Skeletal muscle satellite cell (primary cell): ENCODE data around the gene STXBP6.

Experiments
- H3K27me3 ChIP-seq: 2 replicates; pipeline ENCODE4 v1.7.0; 2013; ENCODE audit warnings: low read length; ENCODE audit not compliant: control insufficient read depth, insufficient read depth
- H3K36me3 ChIP-seq: 2 replicates; pipeline ENCODE4 v1.7.0; 2013; ENCODE audit warnings: mild to moderate bottlenecking, control low read depth, low read length; ENCODE audit not compliant: insufficient read depth
- H3K4me1 ChIP-seq: 2 replicates; pipeline ENCODE4 v1.7.0; 2013; ENCODE audit warnings: low read length; ENCODE audit not compliant: control insufficient read depth, insufficient read depth
- H3K4me2 ChIP-seq: 2 replicates; pipeline ENCODE4 v1.7.0; 2013; ENCODE audit warnings: mild to moderate bottlenecking, low read length
- H3K4me3 ChIP-seq: 2 replicates; pipeline ENCODE4 v1.7.0; 2013; ENCODE audit warnings: low read length
- H3K9ac ChIP-seq: 2 replicates; pipeline ENCODE4 v1.7.0; 2013; ENCODE audit warnings: mild to moderate bottlenecking, low read depth, low read length, moderate library complexity
- H3K9me3 ChIP-seq: replicated peaks from 2 replicates; pipeline ENCODE4 v1.7.0; 2013; ENCODE audit warnings: mild to moderate bottlenecking, control low read depth, low read length

Gene STXBP6

DNA sequence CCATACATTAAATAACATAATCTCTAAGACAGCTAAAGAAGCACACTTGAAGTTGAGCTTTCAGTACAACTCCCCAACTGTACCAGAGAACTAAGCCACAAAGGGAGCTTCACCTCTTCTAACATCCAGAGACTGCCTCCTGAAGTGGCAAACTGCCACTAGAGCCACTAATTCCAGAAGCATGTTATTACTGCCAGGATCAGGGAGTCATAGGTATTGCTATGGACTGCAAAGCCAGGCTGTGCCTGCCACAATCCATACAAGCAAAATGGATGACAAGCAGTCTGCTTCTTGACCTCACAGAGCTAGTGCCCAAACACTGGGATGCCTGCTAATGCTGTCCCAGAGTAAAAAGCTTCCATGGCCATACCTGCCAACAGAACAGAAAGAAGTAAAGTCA lies 160.1 kb downstream of the STXBP6 start:
- no peak overlapping the region for H3K4me2 ChIP-seq
- H3K4me3 ChIP-seq = no peak overlapping the region
- no peaks in the 10 kb centered on the region for H3K27me3 ChIP-seq
- H3K9ac ChIP-seq = no peak overlapping the region
- no peaks in the 10 kb centered on the region for H3K4me1 ChIP-seq
- no peaks in the 10 kb centered on the region for H3K9me3 ChIP-seq
- no peaks in the 10 kb centered on the region for H3K36me3 ChIP-seq

DNA sequence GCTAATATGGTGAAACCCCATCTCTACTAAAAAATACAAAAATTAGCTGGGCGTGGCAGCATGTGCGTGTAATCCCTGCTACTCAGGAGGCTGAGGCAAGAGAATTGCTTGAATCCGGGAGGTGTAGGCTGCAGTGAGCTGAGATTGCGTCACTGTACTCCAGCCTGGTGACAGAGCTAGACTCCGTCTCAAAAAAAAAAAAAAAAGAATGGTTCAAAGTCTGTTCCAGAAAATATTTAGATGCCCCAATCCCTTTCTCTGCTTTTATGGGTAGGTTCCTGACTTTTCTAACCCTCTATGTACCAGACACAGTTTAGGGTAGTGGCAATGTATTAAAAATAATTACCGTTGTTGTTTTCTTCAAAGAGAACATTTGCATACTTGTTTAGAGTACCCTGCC lies 161.4 kb downstream of the STXBP6 start:
- H3K4me1 ChIP-seq = no peaks in the 10 kb centered on the region
- no peak overlapping the region for H3K9ac ChIP-seq
- no peak overlapping the region for H3K4me2 ChIP-seq
- H3K9me3 ChIP-seq = no peaks in the 10 kb centered on the region
- no peaks in the 10 kb centered on the region for H3K27me3 ChIP-seq
- no peaks in the 10 kb centered on the region for H3K36me3 ChIP-seq
- H3K4me3 ChIP-seq = no peak overlapping the region

DNA sequence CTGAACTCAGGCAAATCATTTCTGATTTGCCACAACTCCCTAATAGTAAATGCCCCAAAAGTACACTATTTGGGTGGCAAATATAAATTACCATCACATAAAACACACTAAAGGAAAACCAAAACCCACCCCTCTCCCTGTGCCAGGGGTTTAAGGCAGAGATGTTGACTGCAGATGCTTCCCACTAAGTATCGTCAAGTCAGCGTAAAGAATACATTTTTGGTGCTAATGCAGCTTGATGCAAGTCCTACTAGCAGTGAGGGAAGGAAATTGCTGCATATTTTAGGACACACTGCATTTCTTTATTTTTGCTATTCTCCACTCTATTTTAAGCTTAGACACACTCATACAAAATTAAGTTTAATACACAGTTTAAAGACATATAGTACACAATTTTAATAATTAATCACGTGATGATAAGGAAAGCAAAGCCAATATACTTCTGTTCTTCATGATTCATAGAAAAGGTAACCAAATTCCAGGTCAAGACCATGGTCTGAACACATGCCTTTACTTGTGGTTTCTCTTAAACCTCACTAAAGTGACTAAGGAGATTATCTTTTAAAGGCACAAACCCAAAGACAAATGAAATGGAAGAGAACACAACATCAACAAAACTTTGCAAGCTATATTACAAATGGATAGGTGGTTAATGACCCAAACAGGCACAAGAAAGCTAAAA lies 162.2 kb downstream of the STXBP6 start:
- Histone ChIP-seq H3K4me2 (no peak overlapping the region), H3K9ac (no peak overlapping the region), H3K27me3 (no peaks in the 10 kb centered on the region), H3K4me1 (no peaks in the 10 kb centered on the region), H3K36me3 (no peaks in the 10 kb centered on the region), H3K4me3 (no peak overlapping the region), H3K9me3 (no peaks in the 10 kb centered on the region)

DNA sequence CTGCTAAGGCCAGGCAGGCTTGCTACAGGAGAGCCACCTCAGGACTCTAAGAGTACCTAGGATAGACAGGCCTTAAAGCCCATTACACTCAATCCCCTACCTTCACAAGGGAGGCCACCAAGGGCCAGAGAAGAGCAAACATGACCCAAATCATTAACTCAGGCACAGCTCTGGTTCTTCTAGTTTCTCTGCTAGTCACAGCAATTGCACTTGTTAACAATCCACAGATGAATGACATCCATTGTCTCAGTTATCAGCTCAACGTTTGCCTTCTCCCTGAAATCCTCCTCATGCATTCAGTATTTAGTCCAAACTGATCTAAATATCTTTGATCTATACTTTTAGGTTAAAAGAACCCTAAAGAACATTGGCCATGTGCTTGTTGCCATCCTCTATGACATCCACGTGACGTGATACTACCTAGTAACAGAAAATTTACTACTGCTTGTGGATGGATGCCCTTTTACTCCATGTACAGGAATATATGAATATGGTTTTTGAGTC lies 164.5 kb downstream of the STXBP6 start:
- Histone ChIP-seq H3K4me3 (no peak overlapping the region), H3K4me2 (no peak overlapping the region), H3K27me3 (no peaks in the 10 kb centered on the region), H3K36me3 (no peaks in the 10 kb centered on the region), H3K9ac (no peak overlapping the region), H3K4me1 (peaks cover 7% of the 10 kb centered on the region), H3K9me3 (no peaks in the 10 kb centered on the region)

DNA sequence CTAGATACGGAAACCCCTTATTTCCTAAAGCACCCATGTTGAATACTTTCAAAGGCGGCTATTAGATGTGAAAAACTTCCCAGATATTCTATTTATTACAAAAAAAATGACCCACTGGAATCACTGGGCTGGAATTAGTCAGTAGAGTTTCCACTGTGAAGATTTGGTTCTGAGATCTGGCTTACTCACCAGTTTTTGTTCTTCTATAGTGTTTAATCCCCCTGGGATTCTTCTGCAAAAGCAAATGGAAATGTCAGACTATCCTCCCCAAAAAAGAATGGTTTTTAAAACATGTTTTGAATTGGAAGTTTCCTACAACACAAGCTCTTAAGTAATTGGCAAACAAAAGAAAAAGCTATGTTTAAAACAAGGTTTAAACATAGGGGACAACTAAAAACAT lies 166.4 kb downstream of the STXBP6 start:
- no peaks in the 10 kb centered on the region for H3K36me3 ChIP-seq
- H3K27me3 ChIP-seq = no peaks in the 10 kb centered on the region
- H3K4me1 ChIP-seq = peaks cover 8% of the 10 kb centered on the region
- H3K4me2 ChIP-seq = no peak overlapping the region
- no peaks in the 10 kb centered on the region for H3K9me3 ChIP-seq
- H3K4me3 ChIP-seq = no peak overlapping the region
- H3K9ac ChIP-seq = no peak overlapping the region

DNA sequence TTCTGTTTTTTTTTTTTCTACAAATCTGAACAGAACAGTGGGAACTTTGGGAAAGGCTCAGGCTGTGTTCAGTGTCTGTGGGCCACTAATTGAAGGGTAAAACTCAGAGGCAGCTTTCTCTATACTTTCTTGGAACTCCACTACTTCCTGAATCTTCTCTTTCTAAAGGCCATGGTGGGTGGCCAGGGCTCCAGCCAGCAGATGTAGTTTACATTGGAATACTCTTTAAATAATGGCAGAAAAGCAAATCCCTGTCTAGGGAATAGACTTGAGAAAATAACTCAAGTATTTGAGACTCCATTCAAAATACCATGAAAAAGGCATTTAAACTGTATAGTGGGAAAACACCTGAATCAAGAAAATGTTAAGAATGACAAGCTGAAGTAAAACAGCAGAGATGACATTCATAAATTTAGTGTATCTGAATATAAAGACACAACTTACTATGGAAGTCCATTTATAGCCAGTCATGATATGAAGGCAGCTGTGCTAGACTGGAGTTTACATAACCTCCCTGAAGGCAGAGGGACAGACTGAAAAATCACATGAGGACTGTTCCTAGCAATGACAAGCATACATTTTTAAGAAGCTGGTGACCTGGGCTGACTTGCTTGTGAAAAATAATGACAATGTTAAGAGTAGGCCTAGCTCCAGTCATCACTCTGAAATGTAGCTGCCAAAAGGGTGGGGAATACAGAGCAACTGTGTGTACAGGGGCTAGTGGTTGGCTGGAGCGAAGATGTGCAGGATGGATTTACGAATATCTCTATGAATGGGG lies 168.6 kb downstream of the STXBP6 start:
- peak overlapping the region; percentile 17 for H3K4me2 ChIP-seq
- H3K9me3 ChIP-seq = no peaks in the 10 kb centered on the region
- no peak overlapping the region for H3K9ac ChIP-seq
- H3K4me3 ChIP-seq = no peak overlapping the region
- H3K27me3 ChIP-seq = no peaks in the 10 kb centered on the region
- no peaks in the 10 kb centered on the region for H3K36me3 ChIP-seq
- H3K4me1 ChIP-seq = peaks cover 8% of the 10 kb centered on the region

DNA sequence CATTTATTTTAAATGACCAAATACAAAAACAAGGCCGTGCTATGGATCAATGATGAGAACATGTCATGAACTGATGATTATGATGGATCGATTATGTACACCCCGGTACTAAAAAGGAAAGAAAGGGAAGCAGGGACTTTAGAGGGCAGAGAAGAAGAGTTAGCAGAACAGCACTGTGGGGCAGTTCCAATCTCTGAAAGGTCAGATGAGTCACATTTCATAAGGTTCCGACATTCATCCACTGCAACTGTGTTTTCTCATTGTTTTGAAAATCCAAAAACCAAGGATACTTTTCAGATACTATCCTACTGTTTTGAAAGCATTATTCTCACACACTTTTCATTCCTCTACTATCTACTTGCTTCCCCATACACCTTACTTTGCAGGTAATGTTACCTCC lies 169.3 kb downstream of the STXBP6 start:
- Histone ChIP-seq H3K36me3 (no peaks in the 10 kb centered on the region), H3K27me3 (no peaks in the 10 kb centered on the region), H3K9me3 (no peaks in the 10 kb centered on the region), H3K4me1 (peaks cover 8% of the 10 kb centered on the region), H3K9ac (no peak overlapping the region), H3K4me3 (no peak overlapping the region), H3K4me2 (peak overlapping the region; percentile 17)

DNA sequence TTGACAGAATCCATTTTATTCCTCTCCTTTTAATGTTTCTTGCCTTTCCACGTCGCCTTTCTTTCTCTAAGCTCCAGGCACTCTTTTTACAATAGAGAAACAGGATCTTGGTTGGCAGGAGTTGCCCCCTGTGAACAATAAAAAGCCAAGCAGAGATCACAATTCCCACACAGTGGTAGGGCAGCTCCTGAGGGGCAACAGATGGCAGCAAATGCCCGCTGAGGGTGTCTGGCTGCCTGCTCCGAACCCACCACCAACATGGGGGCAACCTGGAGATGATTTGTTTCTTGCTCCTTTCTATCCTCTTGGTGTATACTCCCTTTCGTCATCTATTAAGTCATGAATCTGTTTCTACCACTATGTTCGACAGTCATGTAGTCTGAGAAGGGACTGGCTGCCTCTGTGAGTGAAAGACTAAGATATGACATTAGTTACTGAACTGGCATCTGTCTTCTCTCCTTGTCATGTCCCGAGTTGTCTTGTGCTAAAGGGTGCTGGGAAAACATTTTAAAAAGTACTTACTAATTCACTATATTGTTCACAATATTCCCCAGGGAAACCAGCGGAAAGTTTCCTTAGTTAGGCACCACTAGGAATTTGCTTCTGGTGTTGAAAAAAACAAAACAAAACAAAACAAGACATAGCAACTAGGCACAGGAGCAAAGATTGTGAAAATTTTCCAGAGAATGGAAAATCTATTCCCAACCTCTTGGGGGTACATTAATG lies 170.1 kb downstream of the STXBP6 start:
- Histone ChIP-seq H3K27me3 (no peaks in the 10 kb centered on the region), H3K9me3 (no peaks in the 10 kb centered on the region), H3K4me1 (peaks cover 8% of the 10 kb centered on the region), H3K36me3 (no peaks in the 10 kb centered on the region), H3K4me3 (no peak overlapping the region), H3K9ac (no peak overlapping the region), H3K4me2 (no peak overlapping the region)

DNA sequence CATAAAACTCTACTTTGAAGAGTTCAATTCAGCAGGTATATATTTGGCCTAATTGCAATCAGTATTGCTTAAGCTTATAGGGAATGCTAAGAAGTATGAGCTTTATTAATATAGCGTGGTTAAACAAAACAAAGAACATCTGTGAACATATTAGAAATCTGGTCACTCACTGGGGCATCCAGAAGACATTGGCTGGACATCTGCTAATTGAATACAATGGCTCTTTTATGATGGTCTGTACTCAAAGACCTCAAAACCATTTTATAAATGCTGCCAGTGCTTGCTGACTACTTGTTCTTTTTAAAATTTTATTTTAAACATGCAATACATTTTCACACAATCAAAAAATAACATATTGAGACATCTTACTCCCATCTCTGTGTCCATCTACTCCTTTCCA lies 173.0 kb downstream of the STXBP6 start:
- H3K36me3 ChIP-seq = no peaks in the 10 kb centered on the region
- H3K27me3 ChIP-seq = no peaks in the 10 kb centered on the region
- H3K9me3 ChIP-seq = no peaks in the 10 kb centered on the region
- no peak overlapping the region for H3K4me2 ChIP-seq
- H3K4me3 ChIP-seq = no peak overlapping the region
- peaks cover 8% of the 10 kb centered on the region for H3K4me1 ChIP-seq
- no peak overlapping the region for H3K9ac ChIP-seq

DNA sequence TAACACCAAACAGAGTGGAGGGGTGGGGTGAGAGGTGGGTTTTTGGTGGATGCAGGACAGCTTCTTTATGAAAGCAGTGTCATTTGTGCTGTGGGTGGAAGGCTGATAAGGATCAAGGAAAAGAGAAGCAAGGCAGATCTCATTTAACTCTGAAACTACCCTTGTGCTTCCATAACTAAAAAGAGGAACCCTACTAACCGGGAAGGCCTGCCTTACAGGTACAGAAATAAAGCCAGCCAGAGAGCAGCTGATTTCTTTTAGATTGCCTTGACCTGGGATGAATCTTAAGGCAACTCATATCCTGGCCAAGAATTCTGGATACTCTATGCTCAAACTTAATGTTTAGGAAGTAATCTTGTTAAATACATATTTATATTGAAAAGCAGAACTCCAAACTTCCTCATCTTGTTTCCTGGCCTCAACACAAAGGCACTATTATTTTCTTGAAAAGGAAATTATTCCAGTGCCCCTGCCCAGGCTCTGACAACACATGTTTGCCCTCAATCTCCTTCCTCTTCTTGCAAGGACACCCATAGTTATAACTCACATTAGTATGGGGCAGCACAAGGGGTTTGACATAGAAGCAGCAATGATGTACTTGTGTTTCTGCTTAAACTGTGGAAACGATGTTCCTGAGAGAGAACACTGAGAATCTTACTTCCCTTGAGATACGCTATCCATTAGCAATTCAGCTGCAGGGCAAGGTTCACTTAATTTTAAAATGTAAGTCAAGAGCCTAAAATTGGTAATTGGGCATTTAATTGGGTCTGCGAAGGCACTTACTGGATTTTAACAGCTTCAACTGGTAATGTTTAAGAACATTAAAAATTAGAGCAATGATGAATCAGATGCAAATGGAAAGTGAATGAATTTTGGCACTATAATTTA lies 173.7 kb downstream of the STXBP6 start:
- H3K4me1 ChIP-seq = peaks cover 8% of the 10 kb centered on the region
- no peaks in the 10 kb centered on the region for H3K27me3 ChIP-seq
- no peak overlapping the region for H3K4me3 ChIP-seq
- no peaks in the 10 kb centered on the region for H3K36me3 ChIP-seq
- no peak overlapping the region for H3K9ac ChIP-seq
- no peak overlapping the region for H3K4me2 ChIP-seq
- no peaks in the 10 kb centered on the region for H3K9me3 ChIP-seq
